GM23338 (cell line): ENCODE data around the gene ZNF267. TPM values are rescaled to one million over a fixed set of nuclear protein-coding genes. Genes with fewer than 3 reads are reported as not detected.

Experiments
- ATAC-seq: fragments of 200-7000 bp; cut with Tn5 transposase; 3 replicates; pipeline ENCODE4 v1.9.1; 2020
- DNase-seq: peaks from one replicate; pipeline ENCODE4 v3.0.0-alpha.2; 2015; ENCODE audit warnings: low spot score
- H2AFZ ChIP-seq: fragments of 200-600 bp; sonication (generic); 2 replicates; pipeline ENCODE4 v1.8.0; 2016; ENCODE audit warnings: antibody characterized with exemption, mild to moderate bottlenecking, moderate library complexity
- H3F3A ChIP-seq: fragments of 200-600 bp; sonication (generic); replicated peaks from 2 replicates; pipeline ENCODE4 v1.8.0; 2017; ENCODE audit warnings: antibody characterized with exemption, mixed run types, low read depth
- H3K27ac ChIP-seq: fragments of 200-600 bp; sonication (generic); 2 replicates; pipeline ENCODE4 v1.6.1; 2016; ENCODE audit warnings: low read depth
- H3K27me3 ChIP-seq: fragments of 200-600 bp; sonication (generic); 2 replicates; pipeline ENCODE4 v1.8.0; 2016; ENCODE audit warnings: mild to moderate bottlenecking, mixed run types, moderate library complexity; ENCODE audit not compliant: insufficient read depth
- H3K36me3 ChIP-seq: fragments of 200-600 bp; sonication (generic); 2 replicates; pipeline ENCODE4 v1.8.0; 2016; ENCODE audit warnings: mild to moderate bottlenecking; ENCODE audit not compliant: insufficient read depth
- H3K4me1 ChIP-seq: fragments of 200-600 bp; sonication (generic); 2 replicates; pipeline ENCODE4 v1.8.0; 2016; ENCODE audit warnings: mild to moderate bottlenecking, moderate library complexity; ENCODE audit not compliant: insufficient read depth
- H3K4me2 ChIP-seq: fragments of 200-600 bp; sonication (generic); 2 replicates; pipeline ENCODE4 v1.7.1; 2017; ENCODE audit warnings: mixed run types
- H3K4me3 ChIP-seq: fragments of 200-600 bp; sonication (generic); 2 replicates; pipeline ENCODE4 v1.6.1; 2016; ENCODE audit warnings: mixed run types
- H3K79me2 ChIP-seq: fragments of 200-600 bp; sonication (generic); replicated peaks from 2 replicates; pipeline ENCODE4 v1.8.0; 2017; ENCODE audit warnings: mild to moderate bottlenecking; ENCODE audit not compliant: insufficient read depth
- H3K9me2 ChIP-seq: fragments of 200-600 bp; sonication (generic); 2 replicates; pipeline ENCODE4 v1.8.0; 2017; ENCODE audit not compliant: insufficient read depth
- H4K20me1 ChIP-seq: fragments of 200-600 bp; sonication (generic); replicated peaks from 2 replicates; pipeline ENCODE4 v1.8.0; 2017; ENCODE audit warnings: mild to moderate bottlenecking; ENCODE audit not compliant: insufficient read depth
- H3K27ac Mint-ChIP-seq: 2 replicates; pipeline ENCODE4 v1.8.0; 2020; ENCODE audit warnings: inconsistent platforms, mild to moderate bottlenecking, moderate library complexity, mixed read lengths
- H3K27me3 Mint-ChIP-seq: 3 replicates; pipeline ENCODE4 v1.8.0; 2022; ENCODE audit warnings: low read depth, mild to moderate bottlenecking, moderate library complexity, mixed read lengths, inconsistent platforms; ENCODE audit not compliant: insufficient read depth, poor library complexity
- H3K36me3 Mint-ChIP-seq: 3 replicates; pipeline ENCODE4 v1.8.0; 2021; ENCODE audit warnings: low read depth, mild to moderate bottlenecking, inconsistent platforms, moderate library complexity, mixed read lengths
- H3K4me1 Mint-ChIP-seq: 3 replicates; pipeline ENCODE4 v1.8.0; 2020; ENCODE audit warnings: mild to moderate bottlenecking, inconsistent platforms, mixed read lengths
- H3K4me3 Mint-ChIP-seq: 3 replicates; pipeline ENCODE4 v1.8.0; 2021; ENCODE audit warnings: moderate library complexity, mild to moderate bottlenecking, inconsistent platforms, mixed read lengths
- H3K9me3 Mint-ChIP-seq: 3 replicates; pipeline ENCODE4 v1.8.0; 2020; ENCODE audit warnings: moderate library complexity, mild to moderate bottlenecking, inconsistent platforms, mixed read lengths
- CREB1 ChIP-seq: fragments of 250-450 bp; sonication (Bioruptor Pico); IDR thresholded peaks from 2 replicates; pipeline ENCODE4 v1.5.0; 2020; ENCODE audit warnings: low read depth, mild to moderate bottlenecking, moderate library complexity
- CTCF ChIP-seq, 2 experiments: fragments of 200-600 bp in 1 of 2; sonication (generic) in 1 of 2; conservative IDR thresholded peaks; 2 replicates each; pipeline versions ENCODE4 v1.5.1 to v1.6.1; 2016 to 2017; ENCODE audit warnings: antibody characterized with exemption in 2 of 2, low read depth in 2 of 2, mild to moderate bottlenecking in 2 of 2, moderate library complexity in 1 of 2
- ETS1 ChIP-seq: IDR thresholded peaks from 2 replicates; pipeline ENCODE4 v1.6.1; 2016; ENCODE audit warnings: antibody characterized with exemption
- EZH2 ChIP-seq: fragments of 200-600 bp; sonication (generic); IDR thresholded peaks from one replicate; pipeline ENCODE4 v1.8.0; 2017; ENCODE audit warnings: antibody characterized with exemption, mild to moderate bottlenecking, low read depth; ENCODE audit not compliant: unreplicated experiment
- EZH2phosphoT487 ChIP-seq: fragments of 200-600 bp; sonication (generic); IDR thresholded peaks from one replicate; pipeline ENCODE4 v1.8.1; 2018; ENCODE audit warnings: antibody characterized with exemption; ENCODE audit not compliant: unreplicated experiment
- JUNB ChIP-seq: IDR thresholded peaks from one replicate; pipeline ENCODE4 v1.6.1; 2016; ENCODE audit warnings: antibody characterized with exemption; ENCODE audit not compliant: unreplicated experiment
- NANOG ChIP-seq: IDR thresholded peaks from 2 replicates; pipeline ENCODE4 v1.6.1; 2016; ENCODE audit warnings: antibody characterized with exemption, borderline replicate concordance
- POLR2AphosphoS5 ChIP-seq: IDR thresholded peaks from 2 replicates; pipeline ENCODE4 v1.6.1; 2016; ENCODE audit warnings: antibody characterized with exemption, low read depth
- REST ChIP-seq: IDR thresholded peaks from one replicate; pipeline ENCODE4 v1.6.1; 2018; ENCODE audit warnings: antibody characterized with exemption; ENCODE audit not compliant: unreplicated experiment
- STAT1 ChIP-seq: IDR thresholded peaks from one replicate; pipeline ENCODE4 v1.6.1; 2016; ENCODE audit warnings: antibody characterized with exemption; ENCODE audit not compliant: unreplicated experiment
- ZNF114 ChIP-seq: fragments of 250-450 bp; sonication (Bioruptor Pico); IDR thresholded peaks from 2 replicates; pipeline ENCODE4 v1.5.0; 2020; ENCODE audit warnings: mild to moderate bottlenecking, moderate library complexity
- ZNF331 ChIP-seq: fragments of 250-450 bp; sonication (Bioruptor Pico); IDR thresholded peaks from 2 replicates; pipeline ENCODE4 v1.5.0; 2020; ENCODE audit warnings: low read depth, mild to moderate bottlenecking, moderate library complexity
- ZNF462 ChIP-seq: fragments of 250-450 bp; sonication (Bioruptor Pico); IDR thresholded peaks from 2 replicates; pipeline ENCODE4 v1.5.0; 2020; ENCODE audit warnings: mild to moderate bottlenecking, moderate library complexity
- polyA plus RNA-seq: library from polyadenylated mRNA; unstranded; fragments of >200 nt; fragmentation: Nextera tagmentation; extraction: Ambion mirVana; gene quantifications from 2 replicates; pipeline ENCODE4 v1.2.1, GENCODE V29; 2016
- total RNA-seq: library from RNA; depleted of rRNA; stranded (reverse); fragments of >200 nt; shearing (Covaris generic); gene quantifications from 2 replicates; pipeline ENCODE4 v1.2.3, GENCODE V29; 2014

The ZNF267 gene
- total and polyA plus RNA-seq, 2 experiments from 2014 or later: 13.8 to 31.7 TPM

GRCh38 chr16:31876951-31877828, 3.6 kb downstream of the ZNF267 start:
- H3K4me1 ChIP-seq: peaks cover 23% of the 10 kb centered on the region
- no peak overlapping the region for H2AFZ ChIP-seq
- H3K27ac Mint-ChIP-seq: no peak overlapping the region
- H3K27me3 ChIP-seq: no peaks in the 10 kb centered on the region
- no peaks in the 10 kb centered on the region for H3K36me3 ChIP-seq
- no peak for ATAC-seq
- H3K27ac ChIP-seq: no peak overlapping the region
- no peak overlapping the region for H3K4me3 Mint-ChIP-seq
- peaks cover 17% of the 10 kb centered on the region for H3K36me3 Mint-ChIP-seq
- peaks cover 15% of the 10 kb centered on the region for H3K4me1 Mint-ChIP-seq
- H3K79me2 ChIP-seq: peaks cover 82% of the 10 kb centered on the region
- peaks cover 5% of the 10 kb centered on the region for H3K27me3 Mint-ChIP-seq
- H3K9me3 Mint-ChIP-seq: no peaks in the 10 kb centered on the region; the same call in 2 of the 3 replicates
- H3K9me2 ChIP-seq: no peaks in the 10 kb centered on the region
- no peak for TF ChIP-seq EZH2
- no peak for TF ChIP-seq CTCF (conservative IDR thresholded peaks at IDR 0.05; ENCODE audit: low read depth in 2 of 2)
- TF ChIP-seq ZNF114 (CRISPR knock-in tag): no peak
- TF ChIP-seq POLR2AphosphoS5: no peak
- TF ChIP-seq ZNF331 (CRISPR knock-in tag): no peak
- TF ChIP-seq REST: no peak
- TF ChIP-seq EZH2phosphoT487: no peak
- TF ChIP-seq NANOG: no peak
- no peak for TF ChIP-seq ZNF462 (CRISPR knock-in tag)
- no peak for TF ChIP-seq ETS1
- TF ChIP-seq STAT1: no peak
- no peak for TF ChIP-seq CREB1 (CRISPR knock-in tag)
- no peak for TF ChIP-seq JUNB
- H3F3A ChIP-seq: no peaks in the 10 kb centered on the region
- H3K4me2 ChIP-seq: peak overlapping the region; percentile 27; the same call in 1 of the 2 replicates
- H3K4me3 ChIP-seq: no peak overlapping the region
- peaks cover 28% of the 10 kb centered on the region for H4K20me1 ChIP-seq
- no peak for DNase-seq
